Sigmoid colon (tissue), 7 donors: ENCODE results near the gene GAMT. TPM values are rescaled to one million over a fixed set of nuclear protein-coding genes. Genes with fewer than 3 reads are reported as not detected.

Source experiments
- DNase-seq: peaks from one replicate; pipeline ENCODE4 v3.0.0-alpha.2; 2019
- H3K27ac ChIP-seq, 4 donors: fragments of 200-600 bp; sonication (generic); one replicate each; pipeline ENCODE4 v1.5.1; 2016 to 2019; ENCODE audit warnings: mild to moderate bottlenecking in 1 of 4
- H3K27me3 ChIP-seq, 3 donors: fragments of 200-600 bp; sonication (generic); one replicate each; pipeline ENCODE4 v1.5.1; 2019; ENCODE audit warnings: mild to moderate bottlenecking in 1 of 3
- H3K36me3 ChIP-seq, 4 donors: fragments of 200-600 bp; sonication (generic); one replicate each; pipeline ENCODE4 v1.5.1; 2016 to 2019
- H3K4me1 ChIP-seq, 4 donors: fragments of 200-600 bp; sonication (generic); one replicate each; pipeline ENCODE4 v1.5.1; 2017 to 2019
- H3K4me3 ChIP-seq, 4 donors: fragments of 200-600 bp; sonication (generic); one replicate each; pipeline ENCODE4 v1.5.1; 2017 to 2019; ENCODE audit warnings: mild to moderate bottlenecking in 2 of 4, moderate library complexity in 1 of 4
- H3K9me3 ChIP-seq, 4 donors: fragments of 200-600 bp in 3 of 4; sonication (generic) in 3 of 4; one replicate each; pipeline versions ENCODE4 v1.5.1 to v1.6.1; 2013 to 2019
- CTCF ChIP-seq, 4 experiments: fragments of 450-650 bp in 3 of 4; fragments of 200-600 bp in 1 of 4; IDR thresholded peaks; one replicate each; pipeline ENCODE4 v1.5.1; 2016 to 2019; ENCODE audit warnings: antibody characterized with exemption in 4 of 4, mild to moderate bottlenecking in 3 of 4, moderate library complexity in 2 of 4
- EP300 ChIP-seq, 4 donors: sonication (generic); formaldehyde crosslinking; IDR thresholded peaks; one replicate each; pipeline ENCODE4 v1.6.1; 2017; ENCODE audit warnings: antibody characterized with exemption in 4 of 4
- POLR2A ChIP-seq, 2 donors: fragments of 450-650 bp; IDR thresholded peaks; one replicate each; pipeline ENCODE4 v1.6.1; 2016; ENCODE audit warnings: antibody characterized with exemption in 2 of 2, mild to moderate bottlenecking in 2 of 2, moderate library complexity in 2 of 2
- POLR2AphosphoS5 ChIP-seq, 4 donors: sonication (generic); formaldehyde crosslinking; IDR thresholded peaks; one replicate each; pipeline ENCODE4 v1.6.1; 2017; ENCODE audit warnings: antibody characterized with exemption in 4 of 4
- WGBS, 2 donors: extraction: QIAGEN DNeasy Blood & Tissue Kit; methylation state at CpG; one replicate each; pipeline ENCODE4 v1.1.7; 2013; 5-methylcytosine and 5-hydroxymethylcytosine counted together
- intact Hi-C: fragments of 100-400 bp; cut with DNase I; formaldehyde crosslinking; loops from one replicate; pipeline ENCODE4 v1.15.1; 2023
- polyA plus RNA-seq, 3 donors: library from polyadenylated mRNA; stranded (reverse); fragments of 200-250 nt; gene quantifications; one replicate each; pipeline ENCODE4 v1.2.3, GENCODE V29; 2013
- total RNA-seq, 4 donors: library from RNA; depleted of rRNA; stranded (reverse); fragments of >200 nt; gene quantifications; one replicate each; pipeline ENCODE4 v1.1.0, GENCODE V29; 2016
- donor health status: healthy with polysubstance abuse.
- donor health status: Bipolar disorder and iron deficiency.
- donor health status: healthy.

The GAMT gene
- total and polyA plus RNA-seq, 7 donors, result 1.8 to 16.6 (median 7.8) TPM

- peak within 1 kb of the TSS; percentile 85 to 91 (median 88) for H3K27ac ChIP-seq
- peak; percentile 97 for DNase-seq
- peaks cover 0 to 31% (median 27%) of the 10 kb centered on the region in 4 donors for H3K4me1 ChIP-seq
- TF ChIP-seq POLR2AphosphoS5 (IDR thresholded peaks at IDR 0.05) (peak; percentile 95 to 99 (median 97)), CTCF (IDR thresholded peaks at IDR 0.05) (peak; percentile 74 to 95 (median 90)), POLR2A (IDR thresholded peaks at IDR 0.05) (peak; percentile 89 to 90), EP300 (IDR thresholded peaks at IDR 0.05) (no peak)
- peaks cover 26 to 63% (median 40%) of the 10 kb centered on the region in 4 donors for H3K36me3 ChIP-seq
- H3K9me3 ChIP-seq, result no peaks in the 10 kb centered on the region
- intact Hi-C loops, result loop anchor here (5.0 kb wide), 1 partner anchor 401 kb away; no protein-coding TSS in a partner anchor
- peak within 1 kb of the TSS; percentile 70 to 99 (median 82) for H3K4me3 ChIP-seq
- WGBS, 2 donors, result 1 to 2% methylated on average over 100 of the region's 100 CpGs
- H3K27me3 ChIP-seq, result no peaks in the 10 kb centered on the region
These were observed 36.9 kb upstream of the GAMT start, which contains the start of gene RPS15 for GRCh38 chr19:1438035-1438932. Gene RPS15 (plus strand): TSS chr19:1438396. CDS start chr19:1438426, 30 bp downstream.

GRCh38 chr19:1437609-1438008 lies 36.3 kb upstream of the GAMT start:
- WGBS, 2 donors, result 42 to 69% methylated on average over 8 of the region's 8 CpGs
- DNase-seq, result no peak
- Histone ChIP-seq H3K27ac (peak overlapping the region in 2 of 4 donors; percentile 85 to 90), H3K9me3 (no peaks in the 10 kb centered on the region), H3K4me3 (peak overlapping the region in 2 of 4 donors; percentile 75 to 89), H3K27me3 (no peaks in the 10 kb centered on the region), H3K36me3 (peaks cover 33 to 66% (median 47%) of the 10 kb centered on the region in 4 donors), H3K4me1 (peaks cover 0 to 31% (median 27%) of the 10 kb centered on the region in 4 donors)
- TF ChIP-seq EP300 (IDR thresholded peaks at IDR 0.05) (no peak), POLR2AphosphoS5 (IDR thresholded peaks at IDR 0.05) (no peak)
- intact Hi-C loops, result loop anchor here (5.0 kb wide), 1 partner anchor 400 kb away; no protein-coding TSS in a partner anchor

DNA sequence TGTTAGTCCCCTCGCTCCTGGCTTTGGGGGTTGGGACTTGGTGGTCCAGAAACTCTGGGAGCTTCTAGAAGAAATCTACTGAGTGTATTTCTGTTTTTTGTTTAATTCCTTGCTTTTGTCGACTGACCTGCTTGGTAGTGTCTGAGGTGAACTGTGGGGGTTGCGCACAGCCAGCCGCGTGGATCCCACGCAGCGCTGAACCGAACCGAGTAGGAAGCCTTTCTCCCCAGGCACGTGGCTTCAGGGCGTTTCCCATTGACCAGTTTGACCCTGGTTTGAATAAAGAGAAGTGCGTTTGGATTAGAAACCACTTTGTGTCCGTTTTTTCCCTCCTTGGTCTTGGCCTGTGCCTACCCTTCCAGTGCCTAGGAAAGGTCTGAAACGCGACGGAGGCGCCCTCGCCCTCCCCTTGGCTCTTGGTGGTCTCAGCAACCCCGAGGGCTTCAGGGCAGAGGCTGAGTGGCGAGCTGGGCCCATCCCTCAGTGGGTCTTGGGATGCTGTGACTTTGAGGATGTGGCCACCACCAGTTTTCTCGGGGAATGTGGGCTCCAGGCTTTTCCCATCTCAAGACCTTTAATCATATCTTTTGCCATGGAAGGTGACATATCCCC lies 34.1 kb upstream of the GAMT start:
- H3K36me3 ChIP-seq, result peaks cover 37 to 66% (median 45%) of the 10 kb centered on the region in 4 donors
- intact Hi-C loops, result loop anchor here (5.0 kb wide), 1 partner anchor 398 kb away; no protein-coding TSS in a partner anchor
- no peak for DNase-seq
- H3K4me1 ChIP-seq, result peaks cover 0 to 23% (median 22%) of the 10 kb centered on the region in 4 donors
- TF ChIP-seq EP300 (IDR thresholded peaks at IDR 0.05) (no peak), POLR2A (IDR thresholded peaks at IDR 0.05) (no peak), POLR2AphosphoS5 (IDR thresholded peaks at IDR 0.05) (no peak), CTCF (IDR thresholded peaks at IDR 0.05) (no peak)
- 83 to 87% methylated on average over 21 of the region's 21 CpGs for WGBS, 2 donors
- H3K4me3 ChIP-seq, result no peak overlapping the region
- no peaks in the 10 kb centered on the region for H3K9me3 ChIP-seq
- H3K27me3 ChIP-seq, result no peaks in the 10 kb centered on the region
- no peak overlapping the region for H3K27ac ChIP-seq

GRCh38 chr19:1434577-1435060 lies 33.3 kb upstream of the GAMT start:
- Histone ChIP-seq H3K9me3 (no peaks in the 10 kb centered on the region), H3K27me3 (no peaks in the 10 kb centered on the region), H3K4me1 (peaks cover 0 to 14% (median 13%) of the 10 kb centered on the region in 4 donors), H3K4me3 (no peak overlapping the region), H3K36me3 (peaks cover 29 to 66% (median 43%) of the 10 kb centered on the region in 4 donors), H3K27ac (no peak overlapping the region)
- no peak for DNase-seq
- 92% methylated on average over 39 of the region's 39 CpGs for WGBS, 2 donors
- intact Hi-C loops, result loop anchor here (5.0 kb wide), 1 partner anchor 397 kb away; no protein-coding TSS in a partner anchor
- TF ChIP-seq EP300 (IDR thresholded peaks at IDR 0.05), result no peak
- no peak for TF ChIP-seq POLR2A (IDR thresholded peaks at IDR 0.05)

DNA sequence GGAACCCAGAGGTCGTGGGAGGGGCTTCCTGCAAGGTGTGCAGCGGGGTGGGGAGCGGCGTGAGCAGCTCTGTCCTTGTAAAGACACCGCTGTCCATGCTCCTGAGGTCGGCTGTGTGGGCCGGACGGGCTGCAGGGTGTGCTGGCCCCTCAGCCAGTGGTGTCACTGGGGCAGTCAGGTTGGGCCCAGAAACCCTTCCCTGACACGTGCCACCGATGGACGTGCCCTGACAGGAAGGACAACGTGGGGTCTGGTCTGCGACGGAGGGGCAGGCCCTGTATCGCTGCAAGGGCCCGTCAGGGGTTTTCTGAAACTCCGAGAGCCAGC lies 32.7 kb upstream of the GAMT start:
- DNase-seq, result no peak
- H3K4me3 ChIP-seq, result no peak overlapping the region
- no peaks in the 10 kb centered on the region for H3K9me3 ChIP-seq
- intact Hi-C loops, result no loop called here
- no peaks in the 10 kb centered on the region for H3K27me3 ChIP-seq
- H3K27ac ChIP-seq, result no peak overlapping the region
- peaks cover 0 to 8% (median 7%) of the 10 kb centered on the region in 4 donors for H3K4me1 ChIP-seq
- peaks cover 31 to 70% (median 46%) of the 10 kb centered on the region in 4 donors for H3K36me3 ChIP-seq
- no peak for TF ChIP-seq EP300 (IDR thresholded peaks at IDR 0.05)
- 94 to 95% methylated on average over 17 of the region's 17 CpGs for WGBS, 2 donors
